DND-41 (cell line): ENCODE data around the gene SNX25.

Source experiments
- ATAC-seq: fragments of 200-7000 bp; cut with Tn5 transposase; 3 replicates; pipeline ENCODE4 v1.9.1; 2021; ENCODE audit warnings: low read depth; ENCODE audit not compliant: insufficient read depth
- DNase-seq: peaks from one replicate; pipeline ENCODE4 v3.0.0-alpha.2; 2020
- H2AFZ ChIP-seq: 2 replicates; pipeline ENCODE4 v1.6.0; 2012; ENCODE audit warnings: low read depth, low read length
- H3K27ac ChIP-seq: 2 replicates; pipeline ENCODE4 v1.5.1; 2012; ENCODE audit warnings: low read length, inconsistent platforms
- H3K27me3 ChIP-seq: fragments of 200-600 bp; sonication (generic); 2 replicates; pipeline ENCODE4 v1.6.0; 2012; ENCODE audit warnings: low read length, mild to moderate bottlenecking, inconsistent platforms; ENCODE audit not compliant: insufficient read depth, poor library complexity
- H3K36me3 ChIP-seq: 2 replicates; pipeline ENCODE4 v1.5.1; 2012; ENCODE audit warnings: low read length, inconsistent platforms; ENCODE audit not compliant: insufficient read depth
- H3K4me1 ChIP-seq: 2 replicates; pipeline ENCODE4 v1.5.1; 2012; ENCODE audit warnings: mild to moderate bottlenecking, low read length; ENCODE audit not compliant: insufficient read depth
- H3K4me2 ChIP-seq: 2 replicates; pipeline ENCODE4 v1.6.0; 2012; ENCODE audit warnings: mild to moderate bottlenecking, moderate library complexity, low read length, inconsistent platforms; ENCODE audit not compliant: insufficient read depth
- H3K4me3 ChIP-seq, 2 experiments: fragments of 200-600 bp in 1 of 2; shearing (Covaris generic) in 1 of 2; 2 replicates each; pipeline ENCODE4 v1.5.1; 2012 to 2016; ENCODE audit warnings: inconsistent platforms in 2 of 2, low read length in 2 of 2, mild to moderate bottlenecking in 2 of 2, low read depth in 1 of 2, moderate library complexity in 1 of 2
- H3K79me2 ChIP-seq: 2 replicates; pipeline ENCODE4 v1.6.0; 2012; ENCODE audit warnings: low read length, inconsistent platforms; ENCODE audit not compliant: insufficient read depth
- H3K9ac ChIP-seq: 2 replicates; pipeline ENCODE4 v1.6.0; 2012; ENCODE audit warnings: low read depth, mild to moderate bottlenecking, inconsistent platforms, low read length, moderate library complexity
- H3K9me3 ChIP-seq: 2 replicates; pipeline ENCODE4 v1.5.1; 2012; ENCODE audit warnings: low read length, moderate library complexity, mild to moderate bottlenecking, inconsistent platforms; ENCODE audit not compliant: insufficient read depth, severe bottlenecking
- H4K20me1 ChIP-seq: 2 replicates; pipeline ENCODE4 v1.6.0; 2012; ENCODE audit warnings: low read length; ENCODE audit not compliant: insufficient read depth
- CTCF ChIP-seq: IDR thresholded peaks from 2 replicates; pipeline ENCODE4 v1.5.1; 2012; ENCODE audit warnings: borderline replicate concordance, low read length, moderate library complexity, mild to moderate bottlenecking; ENCODE audit not compliant: poor library complexity, severe bottlenecking; ENCODE audit errors: extremely low read depth
- EZH2 ChIP-seq: IDR thresholded peaks from 3 replicates; pipeline ENCODE4 v1.6.1; 2012; ENCODE audit warnings: borderline replicate concordance, low read depth, mild to moderate bottlenecking, moderate library complexity, low read length, inconsistent platforms; ENCODE audit not compliant: severe bottlenecking

The SNX25 gene

GRCh38 chr4:185248393-185249039, 39.1 kb downstream of the SNX25 start:
- H3K36me3 ChIP-seq, result no peaks in the 10 kb centered on the region
- ATAC-seq (no peak), DNase-seq (no peak)
- H3K4me3 ChIP-seq, result no peak overlapping the region
- no peaks in the 10 kb centered on the region for H3K4me1 ChIP-seq
- no peak for TF ChIP-seq CTCF
- TF ChIP-seq EZH2, result no peak
- no peak overlapping the region for H3K9ac ChIP-seq
- H3K79me2 ChIP-seq, result no peaks in the 10 kb centered on the region
- no peak overlapping the region for H3K4me2 ChIP-seq
- H2AFZ ChIP-seq, result no peak overlapping the region
- H3K9me3 ChIP-seq, result no peaks in the 10 kb centered on the region
- H3K27ac ChIP-seq, result no peak overlapping the region
- H4K20me1 ChIP-seq, result no peaks in the 10 kb centered on the region
- H3K27me3 ChIP-seq, result peaks cover 12% of the 10 kb centered on the region

DNA sequence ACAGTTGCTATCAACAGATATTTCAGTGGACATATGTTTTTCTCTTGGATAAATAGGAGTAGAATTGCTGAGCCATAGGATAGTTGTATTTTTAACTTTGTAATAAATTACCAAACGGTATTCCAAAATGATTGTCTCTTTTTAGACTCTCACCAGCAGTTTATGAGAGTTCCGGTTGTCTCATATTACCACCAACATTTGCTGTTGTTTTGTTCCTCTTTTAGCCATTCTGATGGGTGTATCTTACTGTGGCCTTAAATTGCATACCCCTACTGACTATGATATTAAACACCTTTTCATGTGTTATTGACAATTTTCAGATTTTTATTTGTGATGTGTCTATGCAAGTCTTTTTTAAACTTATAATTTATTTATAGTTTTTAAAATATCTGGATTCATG, 39.7 kb downstream of the SNX25 start:
- no peak overlapping the region for H3K27ac ChIP-seq
- no peaks in the 10 kb centered on the region for H3K79me2 ChIP-seq
- no peak overlapping the region for H2AFZ ChIP-seq
- H3K4me2 ChIP-seq, result no peak overlapping the region
- H3K4me3 ChIP-seq, result no peak overlapping the region
- peaks cover 12% of the 10 kb centered on the region for H3K27me3 ChIP-seq
- H4K20me1 ChIP-seq, result no peaks in the 10 kb centered on the region
- H3K4me1 ChIP-seq, result no peaks in the 10 kb centered on the region
- ATAC-seq (no peak), DNase-seq (no peak)
- no peaks in the 10 kb centered on the region for H3K36me3 ChIP-seq
- TF ChIP-seq CTCF, result no peak
- no peak for TF ChIP-seq EZH2
- no peak overlapping the region for H3K9ac ChIP-seq
- H3K9me3 ChIP-seq, result no peaks in the 10 kb centered on the region

DNA sequence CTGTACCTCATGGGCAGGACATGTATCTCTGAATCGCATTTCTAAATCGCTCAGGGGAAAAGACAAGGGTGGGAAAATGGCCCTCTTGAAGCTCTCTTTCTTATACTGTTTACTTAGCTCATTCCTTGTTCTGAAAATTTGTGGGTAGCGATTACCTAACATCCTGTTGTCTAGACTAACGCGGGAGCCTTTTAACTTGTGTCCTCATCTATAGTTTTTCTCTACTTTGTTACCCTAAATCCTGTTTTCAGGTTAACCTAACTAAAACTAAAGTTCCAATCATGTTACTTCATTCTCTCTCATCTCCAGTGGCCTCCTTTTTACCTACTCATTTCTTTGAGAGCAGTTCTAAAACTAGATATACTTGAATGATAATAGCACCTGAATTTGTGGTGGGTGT, 45.0 kb downstream of the SNX25 start:
- no peak for DNase-seq
- no peaks in the 10 kb centered on the region for H3K9me3 ChIP-seq
- no peak overlapping the region for H3K27ac ChIP-seq
- H4K20me1 ChIP-seq, result no peaks in the 10 kb centered on the region
- TF ChIP-seq CTCF, result no peak
- no peak overlapping the region for H3K4me3 ChIP-seq
- no peaks in the 10 kb centered on the region for H3K36me3 ChIP-seq
- no peak overlapping the region for H2AFZ ChIP-seq
- H3K9ac ChIP-seq, result no peak overlapping the region
- ATAC-seq, result no peak
- H3K79me2 ChIP-seq, result no peaks in the 10 kb centered on the region
- peaks cover 15% of the 10 kb centered on the region; the same call in 1 of the 2 replicates for H3K4me1 ChIP-seq
- no peak overlapping the region for H3K4me2 ChIP-seq
- peaks cover 5% of the 10 kb centered on the region for H3K27me3 ChIP-seq
